IMR-90 (cell line): ENCODE results near the gene PRKCG. TPM values are rescaled to one million over a fixed set of nuclear protein-coding genes. Genes with fewer than 3 reads are reported as not detected.

ENCODE experiments used
- ATAC-seq: fragments of 200-7000 bp; cut with Tn5 transposase; 2 replicates; pipeline ENCODE4 v1.9.1; 2020; ENCODE audit warnings: low read depth, mild to moderate bottlenecking, moderate library complexity
- BruUV-seq: library from RNA; stranded (reverse); fragments of 400-500 nt; replicated peaks from 2 replicates; lab custom pipeline; 2021; lab: Mats Ljungman, UMichigan
- CTCF ChIA-PET: fragments of 300-600 bp; formaldehyde crosslinking; extraction: SDS; loops from one replicate; lab custom pipeline; 2021; ENCODE audit warnings: antibody characterized with exemption; lab: Yijun Ruan, JAX
- POLR2A ChIA-PET: fragments of 300-600 bp; sonication (Branson Sonifier 250); formaldehyde crosslinking; loops from one replicate; lab custom pipeline; 2022; ENCODE audit warnings: antibody characterized with exemption; ENCODE audit not compliant: unreplicated experiment; lab: Charles Lee
- DNase-seq: peaks from one replicate; pipeline ENCODE4 v3.0.0; 2013
- H2AFZ ChIP-seq: replicated peaks from 2 replicates; pipeline ENCODE3; 2013; ENCODE audit warnings: low read length, mild to moderate bottlenecking; ENCODE audit not compliant: poor library complexity
- H2AK5ac ChIP-seq: 2 replicates; pipeline ENCODE4 v1.6.1; 2013; ENCODE audit warnings: low read depth, low read length, inconsistent platforms
- H2AK9ac ChIP-seq: replicated peaks from 2 replicates; pipeline ENCODE3; 2013; ENCODE audit warnings: mild to moderate bottlenecking, low read depth, low read length, moderate library complexity; ENCODE audit not compliant: poor library complexity
- H2BK120ac ChIP-seq: 2 replicates; pipeline ENCODE4 v1.6.1; 2013; ENCODE audit warnings: low read depth, low read length, inconsistent platforms
- H2BK15ac ChIP-seq: 3 replicates; pipeline ENCODE4 v1.6.1; 2013; ENCODE audit warnings: low read depth, low read length, inconsistent platforms
- H2BK20ac ChIP-seq: 2 replicates; pipeline ENCODE4 v1.6.1; 2013; ENCODE audit warnings: low read depth, mild to moderate bottlenecking, inconsistent platforms, low read length, moderate library complexity
- H2BK5ac ChIP-seq: 2 replicates; pipeline ENCODE4 v1.6.1; 2013; ENCODE audit warnings: mild to moderate bottlenecking, low read depth, low read length, inconsistent platforms; ENCODE audit not compliant: poor library complexity, severe bottlenecking
- H3K14ac ChIP-seq: replicated peaks from 2 replicates; pipeline ENCODE4 v1.6.1; 2013; ENCODE audit warnings: low read depth, low read length, inconsistent platforms
- H3K18ac ChIP-seq: 2 replicates; pipeline ENCODE4 v1.6.1; 2013; ENCODE audit warnings: low read depth, low read length, control low read depth
- H3K23ac ChIP-seq: 2 replicates; pipeline ENCODE4 v1.6.1; 2013; ENCODE audit warnings: low read depth, low read length, inconsistent platforms
- H3K27ac ChIP-seq: 2 replicates; pipeline ENCODE4 v1.5.1; 2013; ENCODE audit warnings: mild to moderate bottlenecking, control low read depth, low read length; ENCODE audit not compliant: insufficient read depth
- H3K27me3 ChIP-seq: 2 replicates; pipeline ENCODE4 v1.6.1; 2013; ENCODE audit warnings: low read length; ENCODE audit not compliant: control insufficient read depth, insufficient read depth
- H3K36me3 ChIP-seq: 2 replicates; pipeline ENCODE4 v1.6.1; 2013; ENCODE audit warnings: low read length, mixed read lengths; ENCODE audit not compliant: control insufficient read depth, insufficient read depth
- H3K4ac ChIP-seq: 2 replicates; pipeline ENCODE4 v1.6.1; 2013; ENCODE audit warnings: low read depth, low read length, inconsistent platforms
- H3K4me1 ChIP-seq: 2 replicates; pipeline ENCODE4 v1.6.1; 2013; ENCODE audit warnings: low read length, mixed read lengths; ENCODE audit not compliant: control insufficient read depth, insufficient read depth
- H3K4me2 ChIP-seq: 2 replicates; pipeline ENCODE4 v1.6.1; 2013; ENCODE audit warnings: low read depth, mild to moderate bottlenecking, control low read depth, low read length, moderate library complexity
- H3K4me3 ChIP-seq: 2 replicates; pipeline ENCODE4 v1.5.1; 2013; ENCODE audit warnings: low read depth, mild to moderate bottlenecking, control low read depth, low read length, moderate library complexity; ENCODE audit not compliant: insufficient read depth
- H3K56ac ChIP-seq: 2 replicates; pipeline ENCODE4 v1.6.1; 2013; ENCODE audit warnings: low read length, inconsistent platforms; ENCODE audit not compliant: insufficient read depth; ENCODE audit errors: extremely low read depth
- H3K79me1 ChIP-seq, 2 experiments: 2 replicates each; pipeline ENCODE4 v1.6.1; 2013; ENCODE audit warnings: low read length in 2 of 2, inconsistent platforms in 1 of 2, low read depth in 1 of 2
- H3K9ac ChIP-seq: 2 replicates; pipeline ENCODE4 v1.6.1; 2013; ENCODE audit warnings: low read depth, low read length, control low read depth
- H3K9me1 ChIP-seq: 2 replicates; pipeline ENCODE4 v1.6.1; 2013; ENCODE audit warnings: low read length, inconsistent platforms; ENCODE audit not compliant: insufficient read depth
- H3K9me3 ChIP-seq: 2 replicates; pipeline ENCODE4 v1.6.1; 2013; ENCODE audit warnings: low read length; ENCODE audit not compliant: control insufficient read depth, insufficient read depth
- H4K20me1 ChIP-seq: 2 replicates; pipeline ENCODE4 v1.6.1; 2013; ENCODE audit warnings: low read length, inconsistent platforms; ENCODE audit not compliant: insufficient read depth
- H4K5ac ChIP-seq: 2 replicates; pipeline ENCODE4 v1.6.1; 2013; ENCODE audit warnings: mild to moderate bottlenecking, low read depth, low read length, control low read depth
- H4K8ac ChIP-seq, 2 experiments: 2 replicates each; pipeline ENCODE4 v1.6.1; 2013; ENCODE audit warnings: low read depth in 2 of 2, low read length in 2 of 2, control low read depth in 1 of 2, inconsistent platforms in 1 of 2
- H4K91ac ChIP-seq: 2 replicates; pipeline ENCODE4 v1.6.1; 2013; ENCODE audit warnings: low read depth, low read length, inconsistent platforms; ENCODE audit not compliant: insufficient read depth
- BHLHE40 ChIP-seq: fragments of 150-350 bp; IDR thresholded peaks from 2 replicates; pipeline ENCODE4 v1.6.1; 2016; ENCODE audit warnings: mild to moderate bottlenecking, low read depth, low read length
- CEBPB ChIP-seq: IDR thresholded peaks from 2 replicates; pipeline ENCODE4 v1.6.1; 2012; ENCODE audit warnings: low read depth, low read length, improper control_type of control experiment
- CTCF ChIP-seq: conservative IDR thresholded peaks from 2 replicates; pipeline ENCODE4 v1.5.1; 2012; ENCODE audit warnings: mild to moderate bottlenecking, low read depth, low read length, improper control_type of control experiment
- FOS ChIP-seq: fragments of 150-350 bp; IDR thresholded peaks from 2 replicates; pipeline ENCODE4 v1.6.1; 2016; ENCODE audit warnings: low read depth, low read length
- MAFK ChIP-seq: IDR thresholded peaks from 2 replicates; pipeline ENCODE4 v1.6.1; 2012; ENCODE audit warnings: low read depth, low read length, improper control_type of control experiment
- MAZ ChIP-seq: IDR thresholded peaks from 2 replicates; pipeline ENCODE4 v1.6.1; 2012; ENCODE audit warnings: low read depth, mild to moderate bottlenecking, low read length, improper control_type of control experiment, moderate library complexity, borderline replicate concordance
- MXI1 ChIP-seq: IDR thresholded peaks from 2 replicates; pipeline ENCODE4 v1.6.1; 2012; ENCODE audit warnings: low read depth, mild to moderate bottlenecking, low read length, moderate library complexity, borderline replicate concordance
- NFE2L2 ChIP-seq: fragments of 150-350 bp; IDR thresholded peaks from 2 replicates; pipeline ENCODE4 v1.6.1; 2016; ENCODE audit warnings: low read depth, mild to moderate bottlenecking, low read length
- POLR2A ChIP-seq: IDR thresholded peaks from 2 replicates; pipeline ENCODE4 v1.6.1; 2012; ENCODE audit warnings: mild to moderate bottlenecking, low read depth, low read length
- RCOR1 ChIP-seq: IDR thresholded peaks from 2 replicates; pipeline ENCODE4 v1.6.1; 2012; ENCODE audit warnings: mild to moderate bottlenecking, low read length, improper control_type of control experiment; ENCODE audit not compliant: insufficient replicate concordance
- RFX5 ChIP-seq: IDR thresholded peaks from 2 replicates; pipeline ENCODE4 v1.8.0; 2012; ENCODE audit warnings: low read depth, mild to moderate bottlenecking, low read length, moderate library complexity
- WGBS, 2 experiments: methylation state at CpG; one replicate each; pipeline versions ENCODE4 v1.1.5 to v1.1.7; 2013; ENCODE audit warnings: missing lambda C conversion rate in 2 of 2; ENCODE audit not compliant: insufficient read length in 1 of 2; ENCODE audit errors: extremely low coverage in 2 of 2; 5-methylcytosine and 5-hydroxymethylcytosine counted together
- dilution Hi-C: fragments of 300-500 bp; cut with HindIII; formaldehyde crosslinking; loops from one replicate; pipeline ENCODE4 v1.14.3; 2018; ENCODE audit warnings: low sequenced_read_pairs; ENCODE audit not compliant: unreplicated experiment
- in situ Hi-C: fragments of 300-500 bp; cut with MboI; formaldehyde crosslinking; loops from 3 replicates; pipeline ENCODE4 v1.14.3; 2019; ENCODE audit warnings: low sequenced_read_pairs, inconsistent platforms, mixed read lengths
- intact Hi-C: fragments of 100-400 bp; cut with micrococcal nuclease; formaldehyde crosslinking; loops from 2 replicates; pipeline ENCODE4 v1.10.0; 2022
- polyA plus RNA-seq, 3 experiments: library from polyadenylated mRNA; depleted of rRNA; stranded (reverse); fragments of >200 nt; gene quantifications; 2 replicates each; pipeline ENCODE4 v1.2.3, GENCODE V29; 2012; ENCODE audit warnings: low replicate concordance in 1 of 3
- total RNA-seq: library from RNA; depleted of rRNA; stranded (reverse); fragments of >200 nt; gene quantifications from 2 replicates; pipeline ENCODE4 v1.2.3, GENCODE V29; 2012

The PRKCG gene
- total and polyA plus RNA-seq, 2 of the 4 experiments (the other 2 are of a cell fraction), result not detected

GRCh38 chr19:53908106-53908934, 26.3 kb downstream of the PRKCG start:
- Histone ChIP-seq H2AK5ac (no peak overlapping the region), H3K4me3 (peak overlapping the region; percentile 46), H3K14ac (0 out of 2 replicates have a peak overlapping the region, but pooled peaks have one; percentile 71), H2AFZ (peak overlapping the region; percentile 79), H3K27ac (no peak overlapping the region), H4K8ac (peak overlapping the region in 1 of 2 experiments; percentile 53; a peak in 1 of 4 replicates), H3K56ac (no peak overlapping the region), H4K20me1 (no peaks in the 10 kb centered on the region), H2BK120ac (no peak overlapping the region), H4K91ac (no peak overlapping the region), H3K18ac (no peak overlapping the region), H3K36me3 (no peaks in the 10 kb centered on the region), H3K27me3 (peaks cover 31% of the 10 kb centered on the region), H3K4ac (no peak overlapping the region), H2BK5ac (no peak overlapping the region), H2AK9ac (no peak overlapping the region), H3K9me1 (no peaks in the 10 kb centered on the region), H3K79me1 (no peaks in the 10 kb centered on the region), H3K4me2 (peak overlapping the region; percentile 86), H4K5ac (no peak overlapping the region; the same call in 1 of the 2 replicates), H3K9me3 (no peaks in the 10 kb centered on the region), H3K23ac (no peak overlapping the region; the same call in 1 of the 2 replicates), H2BK20ac (no peak overlapping the region), H2BK15ac (no peak overlapping the region), H3K4me1 (peaks cover 5% of the 10 kb centered on the region; the same call in 1 of the 2 replicates), H3K9ac (no peak overlapping the region; the same call in 1 of the 2 replicates)
- DNase-seq, result peak; percentile 40
- peak; percentile 82 for ATAC-seq
- CTCF ChIA-PET, result no interaction called here
- 3% methylated on average over 7 of the region's 51 CpGs; no CpG with 5 or more reads in 1 of the 2 experiments for WGBS, 2 experiments
- no peak for TF ChIP-seq CTCF
- no peak for TF ChIP-seq FOS
- TF ChIP-seq NFE2L2, result no peak
- no peak for TF ChIP-seq RCOR1
- no peak for TF ChIP-seq POLR2A
- TF ChIP-seq RFX5, result no peak
- TF ChIP-seq MXI1, result no peak
- no peak for TF ChIP-seq MAFK
- TF ChIP-seq BHLHE40, result no peak
- no peak for TF ChIP-seq CEBPB
- TF ChIP-seq MAZ, result no peak
- intact Hi-C loops (no loop called here), in situ Hi-C loops (no loop called here), dilution Hi-C loops (no loop called here)
- BruUV-seq, result no TSS peak
- POLR2A ChIA-PET, result no interaction called here
